GM13976 (cell line): ENCODE measurements around the gene SLC1A3.

Source experiments
- DNase-seq: peaks from one replicate; pipeline ENCODE4 v3.0.0; 2012; ENCODE audit warnings: low spot score
- CTCF ChIP-seq: IDR thresholded peaks from 2 replicates; pipeline ENCODE4 v1.5.1; 2012; ENCODE audit warnings: borderline replicate concordance, mild to moderate bottlenecking; ENCODE audit not compliant: insufficient read depth; ENCODE audit errors: extremely low read depth, missing control alignments, control extremely low read depth
- in situ Hi-C: fragments of 300-500 bp; cut with MboI; formaldehyde crosslinking; loops from one replicate; pipeline ENCODE4 v1.12.0; 2022; ENCODE audit warnings: low sequenced_read_pairs, mixed read lengths, inconsistent platforms; ENCODE audit not compliant: unreplicated experiment

The SLC1A3 gene

GRCh38 chr5:36706662-36707061, 100.3 kb downstream of the SLC1A3 start:
- in situ Hi-C loops = no loop called here

GRCh38 chr5:36708996-36709395, 102.6 kb downstream of the SLC1A3 start:
- in situ Hi-C loops = no loop called here
- TF ChIP-seq CTCF = peak; percentile 6
- DNase-seq = no peak

More at GRCh38 chr5:36706662-36707061, 100.3 kb downstream of the SLC1A3 start:
- TF ChIP-seq CTCF = no peak
- DNase-seq = no peak

- in situ Hi-C loops = no loop called here
- TF ChIP-seq CTCF = no peak
- no peak for DNase-seq
Measured at GRCh38 chr5:36710039-36710438, 103.6 kb downstream of the SLC1A3 start.

GRCh38 chr5:36712706-36713105, 106.3 kb downstream of the SLC1A3 start:
- TF ChIP-seq CTCF = no peak
- in situ Hi-C loops = no loop called here
- DNase-seq = no peak

- in situ Hi-C loops = no loop called here
Measured at GRCh38 chr5:36713541-36713940, 107.1 kb downstream of the SLC1A3 start.

GRCh38 chr5:36717131-36717695, 110.8 kb downstream of the SLC1A3 start:
- DNase-seq = no peak
- in situ Hi-C loops = no loop called here
- no peak for TF ChIP-seq CTCF

More at GRCh38 chr5:36713541-36713940, 107.1 kb downstream of the SLC1A3 start:
- TF ChIP-seq CTCF = no peak
- DNase-seq = no peak
